ENCODE results near the gene SCAPER. TPM values are rescaled to one million over a fixed set of nuclear protein-coding genes. Genes with fewer than 3 reads are reported as not detected.

Gene SCAPER
- total RNA-seq, 1 experiment from 2014 or later: 7.4 TPM

GRCh38 chr15:76337059-76337695 is 568.0 kb downstream of the SCAPER start:
- Histone ChIP-seq H3T11ph (ENCODE audit: low read length) (no peak overlapping the region), H3K79me2 (ENCODE audit: insufficient read depth, low read length) (no peaks in the 10 kb centered on the region), H3K23ac (ENCODE audit: insufficient read length, low read depth, low read length) (no peak overlapping the region), H2AFZ (ENCODE audit: low read length) (no peak overlapping the region), H4K20me1 (ENCODE audit: control insufficient read depth, insufficient read depth, insufficient read length) (no peaks in the 10 kb centered on the region), H2BK5ac (ENCODE audit: insufficient read length, low read length) (no peak overlapping the region), H3K4me1 (ENCODE audit: insufficient read depth, low read length) (peaks cover 3% of the 10 kb centered on the region; the same call in 1 of the 2 replicates), H2AK5ac (ENCODE audit: insufficient read length, low read length) (no peak overlapping the region), H3K27ac (ENCODE audit: insufficient read length, low read depth, low read length) (no peak overlapping the region), H3K4me2 (ENCODE audit: insufficient read depth, insufficient read length, low read length) (peak overlapping the region; percentile 92), H2BK15ac (ENCODE audit: low read depth, low read length) (no peak overlapping the region), H3K18ac (ENCODE audit: insufficient read length, low read depth, low read length) (peak overlapping the region; percentile 63), H2BK12ac (ENCODE audit: insufficient read length, low read depth, low read length) (no peak overlapping the region), H3K23me2 (ENCODE audit: insufficient read length, low read depth, low read length, poor library complexity, severe bottlenecking) (peaks cover 14% of the 10 kb centered on the region), H3K79me1 (ENCODE audit: insufficient read depth, low read depth, low read length, poor library complexity, severe bottlenecking) (no peaks in the 10 kb centered on the region), H2BK120ac (ENCODE audit: low read depth, low read length, poor library complexity, severe bottlenecking) (no peak overlapping the region), H3K27me3 (ENCODE audit: insufficient read depth, low read length) (peaks cover 54% of the 10 kb centered on the region), H4K8ac (replicated peaks; ENCODE audit: insufficient read length, low read depth, low read length) (no peak overlapping the region), H3K9ac (ENCODE audit: extremely low read depth, insufficient read length, low read length) (no peak overlapping the region), H3K14ac (ENCODE audit: insufficient read depth, low read length) (no peak overlapping the region), H4K5ac (ENCODE audit: insufficient read length, low read depth, low read length) (no peak overlapping the region), H4K91ac (ENCODE audit: insufficient read length, low read depth, low read length) (no peak overlapping the region), H3K4ac (ENCODE audit: low read depth, low read length) (no peak overlapping the region), H3K9me3 (ENCODE audit: control insufficient read depth, low read depth, low read length) (no peaks in the 10 kb centered on the region), H3K56ac (ENCODE audit: insufficient read length, low read depth, low read length) (no peak overlapping the region), H2BK20ac (ENCODE audit: low read depth, low read length, poor library complexity, severe bottlenecking) (no peak overlapping the region)
- Mint-ChIP-seq H3K9me3 (peaks cover 5 to 24% of the 10 kb centered on the region in 2 experiments; a peak in 4 of 5 replicates), H3K36me3 (ENCODE audit: insufficient read depth in 1 of 3, low read depth in 3 of 3) (peaks cover 0 to 1% (median 0%) of the 10 kb centered on the region in 3 experiments; a peak in 1 of 7 replicates), H3K27me3 (ENCODE audit: low read depth) (peaks cover 99% of the 10 kb centered on the region), H3K27ac (no peak overlapping the region), H3K4me1 (peaks cover 30 to 54% of the 10 kb centered on the region in 2 experiments), H3K4me3 (peak overlapping the region; percentile 14 to 84; a peak in 4 of 5 replicates)
- no peak for TF ChIP-seq CTCF (conservative IDR thresholded peaks at IDR 0.05)
- no peak for DNase-seq
- no CpG with 5 or more reads among the region's 25 CpGs for WGBS (ENCODE audit: extremely low coverage, insufficient read length, low lambda C conversion rate)

Measured in H9 (cell line).